Ureter (tissue), 1 donor: ENCODE results near the gene PLXDC2. TPM values are rescaled to one million over a fixed set of nuclear protein-coding genes. Genes with fewer than 3 reads are reported as not detected.
"Not testable (repeated sequence)": the region's sequence is repeated elsewhere in the genome, so short reads cannot be mapped to it uniquely, and the experiment has no call there.

Experiments
- DNase-seq: peaks from one replicate; pipeline ENCODE4 v3.0.0-alpha.2; 2020; ENCODE audit warnings: low spot score
- total RNA-seq: library from RNA; stranded (reverse); gene quantifications from one replicate; pipeline ENCODE4 v1.2.4, GENCODE V29; 2023
- donor health status: DM: yes; HTN: yes; CAD: no.

Gene PLXDC2
- total RNA-seq, 1 donor from 2014 or later, result 48.7 TPM

GRCh38 chr10:19974554-19974953 is 158.3 kb downstream of the PLXDC2 start:
- no peak for DNase-seq

GRCh38 chr10:19977097-19977521 is 160.9 kb downstream of the PLXDC2 start:
- no peak for DNase-seq

- no peak for DNase-seq
Measured at GRCh38 chr10:19979628-19980027, 163.4 kb downstream of the PLXDC2 start.

GRCh38 chr10:19983880-19984565 is 167.8 kb downstream of the PLXDC2 start:
- no peak for DNase-seq

- no peak for DNase-seq
Measured at GRCh38 chr10:19985745-19986144, 169.5 kb downstream of the PLXDC2 start.

- DNase-seq, result no peak
Measured at GRCh38 chr10:19986591-19986990, 170.4 kb downstream of the PLXDC2 start.

- DNase-seq, result no peak
Measured at GRCh38 chr10:19987931-19988330, 171.7 kb downstream of the PLXDC2 start.

- DNase-seq, result no peak
Measured at GRCh38 chr10:19993714-19994315, 177.6 kb downstream of the PLXDC2 start.

GRCh38 chr10:19998482-19998881 is 182.2 kb downstream of the PLXDC2 start:
- DNase-seq, result no peak

GRCh38 chr10:19999431-19999830 is 183.2 kb downstream of the PLXDC2 start:
- no peak for DNase-seq

GRCh38 chr10:20002026-20002425 is 185.8 kb downstream of the PLXDC2 start:
- DNase-seq, result not testable (repeated sequence)

GRCh38 chr10:20002657-20003056 is 186.4 kb downstream of the PLXDC2 start:
- DNase-seq, result no peak

- no peak for DNase-seq
Measured at GRCh38 chr10:20004087-20004523, 187.9 kb downstream of the PLXDC2 start.

GRCh38 chr10:20005638-20006037 is 189.4 kb downstream of the PLXDC2 start:
- DNase-seq, result no peak

- no peak for DNase-seq
Measured at GRCh38 chr10:20006169-20006870, 190.1 kb downstream of the PLXDC2 start.

GRCh38 chr10:20007426-20007825 is 191.2 kb downstream of the PLXDC2 start:
- no peak for DNase-seq

GRCh38 chr10:20013991-20014750 is 197.9 kb downstream of the PLXDC2 start:
- DNase-seq, result no peak

- DNase-seq, result no peak
Measured at GRCh38 chr10:20017961-20018360, 201.7 kb downstream of the PLXDC2 start.

- no peak for DNase-seq
Measured at GRCh38 chr10:20020677-20021076, 204.4 kb downstream of the PLXDC2 start.

- DNase-seq, result no peak
Measured at GRCh38 chr10:20029523-20029922, 213.3 kb downstream of the PLXDC2 start.

GRCh38 chr10:20033476-20033875 is 217.2 kb downstream of the PLXDC2 start:
- DNase-seq, result no peak

- DNase-seq, result no peak
Measured at GRCh38 chr10:20034732-20035131, 218.5 kb downstream of the PLXDC2 start.
